ENCODE data around the gene AGL. TPM values are rescaled to one million over a fixed set of nuclear protein-coding genes. Genes with fewer than 3 reads are reported as not detected.
"Not testable (repeated sequence)": the region's sequence is repeated elsewhere in the genome, so short reads cannot be mapped to it uniquely, and the experiment has no call there.

AGL gene
- total RNA-seq, 2 experiments from 2014 or later: 15.6 to 16.8 TPM

DNA sequence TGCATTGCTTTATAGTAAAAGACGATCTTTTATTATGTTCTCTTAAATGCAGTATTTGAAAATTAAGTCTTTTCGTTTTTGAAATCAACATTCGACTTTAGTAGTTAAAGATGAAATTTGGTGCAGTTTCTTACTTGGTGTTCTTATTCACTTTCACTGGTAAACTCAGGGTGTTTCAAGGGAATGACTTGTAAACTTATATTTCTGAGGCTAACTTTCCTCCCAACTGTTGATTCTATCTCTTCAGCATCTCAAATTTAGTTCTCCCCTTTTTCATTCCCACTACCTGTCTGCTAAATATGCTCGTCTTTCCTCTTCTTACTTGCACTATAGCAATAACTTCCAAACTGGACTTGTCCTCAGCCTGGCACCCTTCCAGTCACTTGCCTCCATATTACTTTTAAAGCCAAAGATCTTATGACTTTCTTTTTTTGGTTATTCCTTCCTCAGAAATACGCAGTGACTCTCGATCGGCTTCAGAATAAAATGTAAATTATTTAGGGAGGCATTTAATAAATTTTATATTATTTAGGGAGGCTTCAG lies 120.6 kb downstream of the AGL start:
- no peaks in the 10 kb centered on the region for H3K9me3 Mint-ChIP-seq
- no peak for DNase-seq
- H3K4me1 Mint-ChIP-seq (ENCODE audit: low read depth): peaks cover 26% of the 10 kb centered on the region
- CTCF ChIA-PET: no interaction called here
- H3K27me3 Mint-ChIP-seq (ENCODE audit: low read depth): no peaks in the 10 kb centered on the region
- H3K4me3 Mint-ChIP-seq: peak overlapping the region; percentile 96
- intact Hi-C loops (cut with micrococcal nuclease): loop anchor here (1.0 kb wide), 5 partner anchors 68 to 381 kb away; partner anchors contain the start of genes AGL, DBT and TRMT13
- no peak overlapping the region for H3K27ac Mint-ChIP-seq
- H3K36me3 Mint-ChIP-seq (ENCODE audit: low read depth): peaks cover 3% of the 10 kb centered on the region

DNA sequence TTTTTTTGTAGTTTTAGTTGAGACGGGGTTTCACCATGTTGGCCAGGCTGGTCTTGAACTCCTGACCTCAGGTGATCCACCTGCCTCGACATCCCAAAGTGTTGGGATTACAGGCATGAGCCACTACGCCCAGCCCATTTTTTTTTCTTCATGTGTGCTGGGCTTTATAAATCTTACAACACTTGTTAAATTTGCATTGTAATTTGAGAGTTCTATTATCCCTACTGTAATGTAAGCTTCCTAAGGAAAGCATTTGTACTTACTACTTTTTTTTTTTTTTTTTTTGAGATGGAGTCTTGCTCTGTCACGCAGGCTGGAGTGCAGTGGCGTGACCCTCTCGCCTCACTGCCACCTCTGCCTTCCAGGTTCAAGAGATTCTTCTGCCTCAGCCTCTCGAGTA lies 121.9 kb downstream of the AGL start:
- H3K27ac Mint-ChIP-seq; H3K9me3 Mint-ChIP-seq; H3K27me3 Mint-ChIP-seq (ENCODE audit: low read depth); CTCF ChIA-PET; H3K36me3 Mint-ChIP-seq (ENCODE audit: low read depth); H3K4me3 Mint-ChIP-seq; intact Hi-C loops (cut with micrococcal nuclease); DNase-seq: not testable (repeated sequence)
- peaks cover 26% of the 10 kb centered on the region for H3K4me1 Mint-ChIP-seq (ENCODE audit: low read depth)

Other genes with a start within 250 kb of the AGL start
- not detected for gene PALMD, start 204.2 kb upstream of the AGL start, total RNA-seq
- under 1 TPM; 0.32 to 0.52 TPM for gene FRRS1, start 83.7 kb upstream of the AGL start, total RNA-seq
- 10 to 100 TPM; 13.8 to 15.5 TPM for gene SLC35A3, start 119.6 kb downstream of the AGL start, total RNA-seq